Chondrocyte (in vitro differentiated cells): Measurements from ENCODE around the gene MYH16. TPM values are rescaled to one million over a fixed set of nuclear protein-coding genes. Genes with fewer than 3 reads are reported as not detected.

ENCODE experiments used
- DNase-seq: peaks from one replicate; pipeline ENCODE4 v3.0.0; 2021; ENCODE audit warnings: mixed read lengths, low spot score
- H3K27ac Mint-ChIP-seq: one replicate; pipeline ENCODE4 v1.8.0; 2021; ENCODE audit warnings: mild to moderate bottlenecking, moderate library complexity, mixed read lengths; ENCODE audit not compliant: unreplicated experiment
- H3K27me3 Mint-ChIP-seq: 2 replicates; pipeline ENCODE4 v1.8.0; 2021; ENCODE audit warnings: low read depth, mixed read lengths
- H3K36me3 Mint-ChIP-seq: 2 replicates; pipeline ENCODE4 v1.8.0; 2021; ENCODE audit warnings: low read depth, mixed read lengths
- H3K4me1 Mint-ChIP-seq: 2 replicates; pipeline ENCODE4 v1.8.0; 2021; ENCODE audit warnings: low read depth, mild to moderate bottlenecking, mixed read lengths
- H3K4me3 Mint-ChIP-seq: one replicate; pipeline ENCODE4 v1.8.0; 2021; ENCODE audit warnings: mild to moderate bottlenecking, moderate library complexity, mixed read lengths; ENCODE audit not compliant: unreplicated experiment
- H3K9me3 Mint-ChIP-seq: 2 replicates; pipeline ENCODE4 v1.8.0; 2021; ENCODE audit warnings: low read depth, mixed read lengths
- total RNA-seq: library from RNA; stranded (reverse); gene quantifications from 3 replicates; pipeline ENCODE4 v1.2.1, GENCODE V29; 2021
- TF ChIP-seq, protein P1 (sequence below): fragments of 200-600 bp; sonication (generic); IDR thresholded peaks from 2 replicates; pipeline ENCODE4 v1.5.0; 2021; ENCODE audit warnings: antibody characterized with exemption, mild to moderate bottlenecking, moderate library complexity

The MYH16 gene
- total RNA-seq, 1 donor from 2014 or later, result not detected

DNA sequence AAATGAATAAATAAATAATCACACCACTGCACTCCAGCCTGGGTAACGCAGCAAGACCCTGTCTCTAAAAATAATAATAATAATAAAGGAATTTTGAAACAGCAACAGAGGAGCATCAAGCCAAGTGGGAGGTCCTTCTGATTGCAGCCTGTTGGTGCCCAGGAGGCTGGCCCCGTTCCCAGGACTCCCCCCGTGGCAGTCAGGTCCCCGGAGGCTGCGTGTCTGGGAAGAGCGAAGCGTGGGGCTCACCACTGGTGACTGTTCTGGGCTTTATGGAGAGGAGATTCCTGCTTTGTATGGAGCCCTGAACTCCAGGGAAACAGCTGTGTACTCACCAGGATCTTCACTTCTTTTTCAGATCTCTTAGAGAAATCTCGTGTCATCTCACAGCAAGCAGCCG, 19.3 kb upstream of the MYH16 start:
- Mint-ChIP-seq H3K9me3 (no peaks in the 10 kb centered on the region), H3K4me1 (peaks cover 11% of the 10 kb centered on the region), H3K36me3 (no peaks in the 10 kb centered on the region), H3K27ac (no peak overlapping the region), H3K4me3 (no peak overlapping the region), H3K27me3 (peaks cover 4% of the 10 kb centered on the region)
- no peak for DNase-seq
- TF ChIP-seq, protein P1, sequence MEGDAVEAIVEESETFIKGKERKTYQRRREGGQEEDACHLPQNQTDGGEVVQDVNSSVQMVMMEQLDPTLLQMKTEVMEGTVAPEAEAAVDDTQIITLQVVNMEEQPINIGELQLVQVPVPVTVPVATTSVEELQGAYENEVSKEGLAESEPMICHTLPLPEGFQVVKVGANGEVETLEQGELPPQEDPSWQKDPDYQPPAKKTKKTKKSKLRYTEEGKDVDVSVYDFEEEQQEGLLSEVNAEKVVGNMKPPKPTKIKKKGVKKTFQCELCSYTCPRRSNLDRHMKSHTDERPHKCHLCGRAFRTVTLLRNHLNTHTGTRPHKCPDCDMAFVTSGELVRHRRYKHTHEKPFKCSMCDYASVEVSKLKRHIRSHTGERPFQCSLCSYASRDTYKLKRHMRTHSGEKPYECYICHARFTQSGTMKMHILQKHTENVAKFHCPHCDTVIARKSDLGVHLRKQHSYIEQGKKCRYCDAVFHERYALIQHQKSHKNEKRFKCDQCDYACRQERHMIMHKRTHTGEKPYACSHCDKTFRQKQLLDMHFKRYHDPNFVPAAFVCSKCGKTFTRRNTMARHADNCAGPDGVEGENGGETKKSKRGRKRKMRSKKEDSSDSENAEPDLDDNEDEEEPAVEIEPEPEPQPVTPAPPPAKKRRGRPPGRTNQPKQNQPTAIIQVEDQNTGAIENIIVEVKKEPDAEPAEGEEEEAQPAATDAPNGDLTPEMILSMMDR, result no peak

GRCh38 chr7:99254390-99254789, 18.2 kb upstream of the MYH16 start:
- Mint-ChIP-seq H3K27me3 (peaks cover 4% of the 10 kb centered on the region), H3K4me1 (peaks cover 11% of the 10 kb centered on the region), H3K27ac (no peak overlapping the region)

DNA sequence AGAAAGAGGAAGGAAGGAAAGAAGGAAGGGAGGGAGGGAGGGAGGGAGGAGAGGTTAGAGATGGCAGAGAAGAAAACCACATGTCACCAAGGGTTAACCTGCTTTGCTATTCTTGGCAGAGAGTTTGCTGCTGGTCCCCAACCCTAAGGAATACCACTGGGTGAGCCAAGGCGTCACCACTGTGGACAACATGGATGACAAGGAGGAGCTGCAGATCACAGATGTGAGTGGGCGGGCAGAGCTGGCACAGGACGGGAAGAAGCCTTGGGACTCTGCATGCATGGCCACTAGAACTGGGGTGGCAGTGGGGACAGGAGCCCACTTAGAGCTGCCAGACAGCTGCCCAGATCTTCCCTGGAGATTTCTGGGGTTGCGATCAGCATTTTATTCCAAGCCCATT, 17.2 kb upstream of the MYH16 start:
- Mint-ChIP-seq H3K4me3 (no peak overlapping the region), H3K36me3 (no peaks in the 10 kb centered on the region), H3K27ac (no peak overlapping the region), H3K9me3 (no peaks in the 10 kb centered on the region), H3K4me1 (peaks cover 11% of the 10 kb centered on the region), H3K27me3 (peaks cover 4% of the 10 kb centered on the region)
- DNase-seq, result no peak
- TF ChIP-seq, protein P1, result no peak

More at GRCh38 chr7:99254390-99254789, 18.2 kb upstream of the MYH16 start:
- H3K4me3 Mint-ChIP-seq, result no peak overlapping the region
- TF ChIP-seq, protein P1, result no peak
- no peaks in the 10 kb centered on the region for H3K36me3 Mint-ChIP-seq
- no peaks in the 10 kb centered on the region for H3K9me3 Mint-ChIP-seq
- DNase-seq, result no peak

GRCh38 chr7:99257065-99257464, 15.6 kb upstream of the MYH16 start:
- peaks cover 11% of the 10 kb centered on the region for H3K4me1 Mint-ChIP-seq
- H3K27me3 Mint-ChIP-seq, result peaks cover 1% of the 10 kb centered on the region

DNA sequence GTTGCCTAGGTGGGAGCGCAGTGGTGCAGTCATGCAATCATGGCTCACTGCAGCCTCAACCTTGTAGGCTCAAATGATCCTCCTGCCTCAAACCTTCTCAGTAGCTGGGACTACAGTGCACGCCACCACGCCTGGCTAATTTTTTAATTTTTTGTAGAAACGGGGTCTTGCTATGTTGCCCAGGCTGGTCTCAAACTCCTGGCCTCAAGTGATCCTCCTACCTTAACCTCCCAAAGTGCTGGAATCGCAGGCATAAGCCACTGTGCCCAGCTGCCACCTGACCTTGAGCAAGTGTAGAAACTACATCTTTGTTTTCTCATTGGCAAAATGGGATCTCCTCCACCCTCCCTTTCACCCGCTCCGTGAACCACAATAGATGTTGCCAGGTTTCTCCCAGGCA, 15.0 kb upstream of the MYH16 start:
- Mint-ChIP-seq H3K9me3 (no peaks in the 10 kb centered on the region), H3K27ac (no peak overlapping the region), H3K4me3 (no peak overlapping the region), H3K36me3 (no peaks in the 10 kb centered on the region), H3K27me3 (peaks cover under 1% of the 10 kb centered on the region), H3K4me1 (peaks cover 11% of the 10 kb centered on the region)
- TF ChIP-seq, protein P1, result no peak
- no peak for DNase-seq

More at GRCh38 chr7:99257065-99257464, 15.6 kb upstream of the MYH16 start:
- H3K36me3 Mint-ChIP-seq, result no peaks in the 10 kb centered on the region
- H3K27ac Mint-ChIP-seq, result no peak overlapping the region
- H3K9me3 Mint-ChIP-seq, result no peaks in the 10 kb centered on the region
- no peak for DNase-seq
- no peak overlapping the region for H3K4me3 Mint-ChIP-seq
- TF ChIP-seq, protein P1, result no peak
